GM12878 (cell line): ENCODE measurements around the gene RMND1. TPM values are rescaled to one million over a fixed set of nuclear protein-coding genes. Genes with fewer than 3 reads are reported as not detected.
A peak's percentile ranks its signal among the peaks of the same experiment; 100 is the strongest.

Source experiments
- ATF2 ChIP-seq: IDR thresholded peaks from 2 replicates; pipeline ENCODE4 v1.6.1; 2012; ENCODE audit warnings: low read length, inconsistent platforms
- EED ChIP-seq: sonication (generic); IDR thresholded peaks from 2 replicates; pipeline ENCODE4 v1.6.1; 2016; ENCODE audit warnings: antibody characterized with exemption, low read depth
- EP300 ChIP-seq, 2 experiments: fragments of 150-350 bp in 1 of 2; IDR thresholded peaks; 2 replicates each; pipeline ENCODE4 v1.6.1; 2011 to 2012; ENCODE audit warnings: low read depth in 2 of 2, low read length in 2 of 2, borderline replicate concordance in 1 of 2, improper control_type of control experiment in 1 of 2, inconsistent platforms in 1 of 2; ENCODE audit not compliant: control insufficient read depth in 1 of 2
- ETV6 ChIP-seq, 2 experiments: fragments of 450-650 bp in 1 of 2; IDR thresholded peaks in 1 of 2; conservative IDR thresholded peaks in 1 of 2; 2 replicates each; pipeline ENCODE4 v1.6.1; 2014; ENCODE audit warnings: antibody characterized with exemption in 1 of 2, borderline replicate concordance in 1 of 2, low read depth in 1 of 2, mild to moderate bottlenecking in 1 of 2, moderate library complexity in 1 of 2
- HCFC1 ChIP-seq: fragments of 150-350 bp; IDR thresholded peaks from 2 replicates; pipeline ENCODE4 v1.6.1; 2014; ENCODE audit warnings: low read length
- LARP7 ChIP-seq: fragments of 450-650 bp; IDR thresholded peaks from 2 replicates; pipeline ENCODE4 v1.6.1; 2017; ENCODE audit warnings: mild to moderate bottlenecking
- PAX8 ChIP-seq: fragments of 450-650 bp; IDR thresholded peaks from 2 replicates; pipeline ENCODE4 v1.6.1; 2017; ENCODE audit warnings: mild to moderate bottlenecking, moderate library complexity
- PBX3 ChIP-seq: IDR thresholded peaks from 2 replicates; pipeline ENCODE4 v1.6.1; 2011; ENCODE audit warnings: mild to moderate bottlenecking, low read depth, low read length, moderate library complexity; ENCODE audit not compliant: insufficient replicate concordance
- USF2 ChIP-seq: IDR thresholded peaks from 2 replicates; pipeline ENCODE4 v1.6.1; 2011; ENCODE audit warnings: low read depth, low read length, improper control_type of control experiment, borderline replicate concordance
- YY1 ChIP-seq: IDR thresholded peaks from 2 replicates; pipeline ENCODE4 v1.6.1; 2011; ENCODE audit warnings: low read depth, mild to moderate bottlenecking, low read length
- ZBTB33 ChIP-seq: fragments of 450-650 bp; IDR thresholded peaks from 2 replicates; pipeline ENCODE4 v1.6.1; 2017; ENCODE audit warnings: mild to moderate bottlenecking
- ZBTB4 ChIP-seq: fragments of 450-650 bp; formaldehyde crosslinking; IDR thresholded peaks from 2 replicates; pipeline ENCODE4 v1.4.0; 2022; ENCODE audit warnings: mild to moderate bottlenecking, moderate library complexity
- ZNF207 ChIP-seq: fragments of 450-650 bp; IDR thresholded peaks from 2 replicates; pipeline ENCODE4 v1.6.1; 2014; ENCODE audit warnings: antibody characterized with exemption, mild to moderate bottlenecking, borderline replicate concordance
- ZNF274 ChIP-seq: IDR thresholded peaks from one replicate; pipeline ENCODE4 v1.8.0; 2011; ENCODE audit not compliant: insufficient read length, insufficient read depth
- ZNF384 ChIP-seq: IDR thresholded peaks from 2 replicates; pipeline ENCODE4 v1.6.1; 2012; ENCODE audit warnings: low read depth, mild to moderate bottlenecking, low read length, improper control_type of control experiment, borderline replicate concordance
- ZNF687 ChIP-seq: fragments of 450-650 bp; IDR thresholded peaks from 2 replicates; pipeline ENCODE4 v1.6.1; 2017; ENCODE audit warnings: mild to moderate bottlenecking, moderate library complexity
- polyA plus RNA-seq, 11 experiments: library from polyadenylated mRNA; depleted of rRNA in 4 of 11; unstranded in 6 of 11; stranded (reverse) in 5 of 11; fragments of >200 nt; fragmentation: Nextera tagmentation in 4 of 11; fragmentation: Illumina TruSeq in 1 of 11; extraction: Ambion mirVana in 4 of 11; extraction: Trizol in 1 of 11; gene quantifications; 1 replicate in 1 of 11; 2 replicates in 10 of 11; pipeline versions ENCODE4 v1.2.1 to v1.2.3, GENCODE V29; 2011 to 2016; ENCODE audit warnings: inconsistent platforms in 2 of 11, missing spikeins in 2 of 11, low read depth in 1 of 11
- total RNA-seq, 4 experiments: library from RNA; depleted of rRNA in 3 of 4; stranded (reverse); fragments of >200 nt in 3 of 4; fragmentation: Illumina TruSeq in 1 of 4; extraction: Trizol in 1 of 4; gene quantifications; 2 replicates each; pipeline versions ENCODE4 v1.2.1 to v1.2.3, GENCODE V29; 2013 to 2021

Gene RMND1
- total and polyA plus RNA-seq, 10 of the 15 experiments (the other 5 are each of a cell fraction or from before 2014, with no cell fraction given): 15.9 to 34.5 (median 21.4) TPM

GRCh38 chr6:151389618-151390275 lies 62.2 kb downstream of the RMND1 start (continued):
- no peak for TF ChIP-seq PAX8
- peak; percentile 54; the same call in 1 of the 2 replicates for TF ChIP-seq YY1
- TF ChIP-seq ATF2: no peak
- TF ChIP-seq USF2: no peak
- no peak for TF ChIP-seq ZNF274
- peak; percentile 55 for TF ChIP-seq ZNF687
- TF ChIP-seq PBX3: no peak
- TF ChIP-seq EED: no peak
- peak; percentile 38; the same call in 1 of the 2 replicates for TF ChIP-seq ZNF207
- TF ChIP-seq EP300 (IDR thresholded peaks at IDR 0.05; ENCODE audit: borderline replicate concordance in 1 of 2, control insufficient read depth in 1 of 2, low read depth in 2 of 2, low read length in 2 of 2): no peak
- TF ChIP-seq ZBTB33: no peak
- TF ChIP-seq ETV6 (conservative IDR thresholded peaks at IDR 0.05 in 1 of 2, IDR thresholded peaks at IDR 0.05 in 1 of 2; ENCODE audit: borderline replicate concordance in 1 of 2, low read depth in 1 of 2): no peak
- TF ChIP-seq LARP7: peak; percentile 83
- no peak for TF ChIP-seq ZBTB4
- no peak for TF ChIP-seq ZNF384
- no peak for TF ChIP-seq HCFC1
